SK-N-DZ (cell line): ENCODE data around the gene TNFSF11. TPM values are rescaled to one million over a fixed set of nuclear protein-coding genes. Genes with fewer than 3 reads are reported as not detected.
"Not testable (repeated sequence)": the region's sequence is repeated elsewhere in the genome, so short reads cannot be mapped to it uniquely, and the experiment has no call there.

ENCODE experiments used
- DNase-seq: peaks from one replicate; pipeline ENCODE4 v3.0.0-alpha.2; 2015; ENCODE audit warnings: low spot score
- polyA plus RNA-seq, 2 experiments: library from polyadenylated mRNA; depleted of rRNA; stranded (reverse); fragments of >200 nt; gene quantifications; 2 replicates each; pipeline ENCODE4 v1.2.3, GENCODE V29; 2014

TNFSF11 gene
- polyA plus RNA-seq (2014; cell fraction: cytosol; rRNA removed), result not detected in 2 replicates
- not detected in 2 replicates for polyA plus RNA-seq (2014; cell fraction: nucleus; rRNA removed)

- DNase-seq, result no peak
Measured at GRCh38 chr13:42574011-42574410, at the start of gene TNFSF11. TSS of gene TNFSF11 (plus strand) at chr13:42574152. CDS start at chr13:42574304, 152 bp downstream.

- no peak for DNase-seq
Measured at GRCh38 chr13:42524487-42525034, 49.4 kb upstream of the TNFSF11 start.

GRCh38 chr13:42525035-42525504 lies 48.9 kb upstream of the TNFSF11 start:
- DNase-seq, result no peak

- DNase-seq, result no peak
Measured at GRCh38 chr13:42526276-42526675, 47.7 kb upstream of the TNFSF11 start.

GRCh38 chr13:42526804-42527203 lies 47.1 kb upstream of the TNFSF11 start:
- no peak for DNase-seq

- no peak for DNase-seq
Measured at GRCh38 chr13:42532561-42533335, 41.2 kb upstream of the TNFSF11 start.

- no peak for DNase-seq
Measured at GRCh38 chr13:42533336-42533591, 40.7 kb upstream of the TNFSF11 start.

GRCh38 chr13:42534785-42535184 lies 39.2 kb upstream of the TNFSF11 start:
- no peak for DNase-seq

- no peak for DNase-seq
Measured at GRCh38 chr13:42538996-42539395, 35.0 kb upstream of the TNFSF11 start.

GRCh38 chr13:42539670-42540069 lies 34.3 kb upstream of the TNFSF11 start:
- DNase-seq, result no peak

GRCh38 chr13:42543215-42543797 lies 30.6 kb upstream of the TNFSF11 start:
- DNase-seq, result no peak

GRCh38 chr13:42544246-42544926 lies 29.6 kb upstream of the TNFSF11 start:
- no peak for DNase-seq

- DNase-seq, result no peak
Measured at GRCh38 chr13:42545842-42546241, 28.1 kb upstream of the TNFSF11 start.

GRCh38 chr13:42547612-42548011 lies 26.3 kb upstream of the TNFSF11 start:
- no peak for DNase-seq

- DNase-seq, result no peak
Measured at GRCh38 chr13:42548731-42549551, 25.0 kb upstream of the TNFSF11 start.

GRCh38 chr13:42549552-42549936 lies 24.4 kb upstream of the TNFSF11 start:
- DNase-seq, result no peak

- DNase-seq, result no peak
Measured at GRCh38 chr13:42551611-42552010, 22.3 kb upstream of the TNFSF11 start.

- DNase-seq, result no peak
Measured at GRCh38 chr13:42553098-42554046, 20.6 kb upstream of the TNFSF11 start.

GRCh38 chr13:42559057-42559456 lies 14.9 kb upstream of the TNFSF11 start:
- DNase-seq, result no peak

GRCh38 chr13:42559573-42560218 lies 14.3 kb upstream of the TNFSF11 start:
- not testable (repeated sequence) for DNase-seq
